Endothelial cell of umbilical vein (primary cell): ENCODE measurements around the gene PROM1. TPM values are rescaled to one million over a fixed set of nuclear protein-coding genes. Genes with fewer than 3 reads are reported as not detected.

Source experiments
- BruUV-seq: library from RNA; stranded (reverse); fragments of 400-500 nt; replicated peaks from 2 replicates; lab custom pipeline; 2021; lab: Mats Ljungman, UMichigan
- CTCF ChIA-PET: fragments of 300-600, 350-600 bp; sonication (Branson Sonifier 250); formaldehyde crosslinking; loops from one replicate; lab custom pipeline; 2021; ENCODE audit warnings: antibody characterized with exemption, inconsistent platforms; lab: Charles Lee
- POLR2A ChIA-PET: fragments of 300-600, 350-600 bp; sonication (Branson Sonifier 250); formaldehyde crosslinking; loops from one replicate; lab custom pipeline; 2021; ENCODE audit warnings: antibody characterized with exemption, inconsistent platforms; lab: Charles Lee
- DNase-seq: peaks from one replicate; pipeline ENCODE4 v3.0.0-alpha.2; 2011; ENCODE audit warnings: low read depth, low spot score
- FAIRE-seq: peaks from 2 replicates; lab custom pipeline; 2011; peaks lifted over from hg19 to GRCh38; lab: Jason Lieb, UNC
- H2AFZ ChIP-seq: 2 replicates; pipeline ENCODE4 v1.6.0; 2012; ENCODE audit warnings: low read depth, low read length, control low read depth, inconsistent platforms
- H3K27ac ChIP-seq: 2 replicates; pipeline ENCODE4 v1.5.1; 2011; ENCODE audit warnings: low read depth, mild to moderate bottlenecking, control low read depth, low read length, moderate library complexity; ENCODE audit not compliant: insufficient read depth
- H3K27me3 ChIP-seq, 2 experiments: 2 replicates each; pipeline versions ENCODE4 v1.6.0 to v1.6.1; 2011; ENCODE audit warnings: low read length in 2 of 2, mixed read lengths in 1 of 2; ENCODE audit not compliant: control insufficient read depth in 2 of 2, insufficient read depth in 2 of 2
- H3K36me3 ChIP-seq, 2 experiments: 2 replicates in 1 of 2; 3 replicates in 1 of 2; pipeline ENCODE4 v1.5.1; 2011; ENCODE audit warnings: low read length in 2 of 2, mild to moderate bottlenecking in 1 of 2, moderate library complexity in 1 of 2; ENCODE audit not compliant: control insufficient read depth in 2 of 2, insufficient read depth in 2 of 2; ENCODE audit errors: extremely low read depth in 1 of 2
- H3K4me1 ChIP-seq: 3 replicates; pipeline ENCODE4 v1.5.1; 2011; ENCODE audit warnings: mild to moderate bottlenecking, low read length; ENCODE audit not compliant: control insufficient read depth, insufficient read depth; ENCODE audit errors: extremely low read depth
- H3K4me2 ChIP-seq: 2 replicates; pipeline ENCODE4 v1.6.1; 2011; ENCODE audit warnings: low read length, control low read depth, mixed read lengths; ENCODE audit not compliant: insufficient read depth
- H3K4me3 ChIP-seq, 3 experiments: fragments of 200-600 bp in 1 of 3; sonication (generic), shearing (Covaris generic) in 1 of 3; replicated peaks in 1 of 3; 2 replicates each; pipeline ENCODE4 v1.5.1; 2011 to 2016; ENCODE audit warnings: control low read depth in 3 of 3, low read length in 3 of 3, mild to moderate bottlenecking in 2 of 3, inconsistent platforms in 1 of 3, low read depth in 1 of 3, moderate library complexity in 1 of 3; ENCODE audit not compliant: insufficient read depth in 1 of 3
- H3K79me2 ChIP-seq: 2 replicates; pipeline ENCODE4 v1.6.0; 2012; ENCODE audit warnings: low read length, inconsistent platforms; ENCODE audit not compliant: control insufficient read depth, insufficient read depth
- H3K9ac ChIP-seq: replicated peaks from 2 replicates; pipeline ENCODE3; 2011; ENCODE audit warnings: low read length, control low read depth; ENCODE audit not compliant: insufficient read depth; ENCODE audit errors: extremely low read depth
- H3K9me1 ChIP-seq: replicated peaks from 3 replicates; pipeline ENCODE4 v1.6.0; 2011; ENCODE audit warnings: mild to moderate bottlenecking, low read length; ENCODE audit not compliant: control insufficient read depth, insufficient read depth; ENCODE audit errors: extremely low read depth
- H3K9me3 ChIP-seq: replicated peaks from 2 replicates; pipeline ENCODE4 v1.5.1; 2012; ENCODE audit warnings: low read length, inconsistent platforms; ENCODE audit not compliant: control insufficient read depth, insufficient read depth
- H4K20me1 ChIP-seq: replicated peaks from 2 replicates; pipeline ENCODE3; 2011; ENCODE audit warnings: mild to moderate bottlenecking, low read length; ENCODE audit not compliant: control insufficient read depth, insufficient read depth; ENCODE audit errors: extremely low read depth
- EZH2 ChIP-seq: IDR thresholded peaks from 2 replicates; pipeline ENCODE4 v1.6.1; 2012; ENCODE audit warnings: borderline replicate concordance, low read depth, mild to moderate bottlenecking, moderate library complexity, low read length, inconsistent platforms; ENCODE audit not compliant: severe bottlenecking
- FOS ChIP-seq: IDR thresholded peaks from 2 replicates; pipeline ENCODE4 v1.6.1; 2011; ENCODE audit warnings: mild to moderate bottlenecking, low read length, moderate library complexity, borderline replicate concordance; ENCODE audit not compliant: insufficient read depth
- GATA2 ChIP-seq: IDR thresholded peaks from 2 replicates; pipeline ENCODE4 v1.7.0; 2011; ENCODE audit warnings: low read depth, mild to moderate bottlenecking, moderate library complexity, mixed read lengths, low read length; ENCODE audit not compliant: insufficient read length, insufficient read depth
- JUN ChIP-seq: IDR thresholded peaks from 2 replicates; pipeline ENCODE4 v1.6.1; 2011; ENCODE audit warnings: borderline replicate concordance, low read depth; ENCODE audit not compliant: insufficient read length, insufficient read depth
- MYC ChIP-seq: IDR thresholded peaks from one replicate; pipeline ENCODE4 v1.6.1; 2011; ENCODE audit warnings: mild to moderate bottlenecking, low read depth, low read length
- POLR2A ChIP-seq: IDR thresholded peaks from 2 replicates; pipeline ENCODE4 v1.6.1; 2012; ENCODE audit warnings: low read depth, mild to moderate bottlenecking, control low read depth, low read length
- dilution Hi-C: fragments of 300-500 bp; cut with MboI; formaldehyde crosslinking; loops from one replicate; pipeline ENCODE4 v1.15.0; 2019; ENCODE audit warnings: low sequenced_read_pairs; ENCODE audit not compliant: extremely low pct_ligation_motif_present
- intact Hi-C: fragments of 100-400 bp; cut with micrococcal nuclease; formaldehyde crosslinking; loops from one replicate; pipeline ENCODE4 v1.10.0; 2022
- polyA plus RNA-seq, 4 experiments: library from polyadenylated mRNA; depleted of rRNA in 3 of 4; stranded (reverse) in 3 of 4; unstranded in 1 of 4; fragments of >200 nt; gene quantifications; 2 replicates each; pipeline versions ENCODE4 v1.2.1 to v1.2.3, GENCODE V29; 2011 to 2012; ENCODE audit warnings: missing spikeins in 1 of 4
- total RNA-seq: library from RNA; stranded (reverse); gene quantifications from 2 replicates; pipeline ENCODE4 v1.2.3, GENCODE V29; 2021
- TF ChIP-seq, protein P1 (sequence below): IDR thresholded peaks from 2 replicates; pipeline ENCODE4 v1.6.1; 2011; ENCODE audit not compliant: insufficient read depth, insufficient read length
- TF ChIP-seq, protein P2 (sequence below), 2 donors: IDR thresholded peaks; 1 replicate in 1 of 2; 2 replicates in 1 of 2; pipeline ENCODE4 v1.5.1; 2011; ENCODE audit warnings: low read length in 2 of 2, mild to moderate bottlenecking in 2 of 2, moderate library complexity in 2 of 2, control low read depth in 1 of 2, inconsistent platforms in 1 of 2, low read depth in 1 of 2; ENCODE audit not compliant: insufficient read depth in 1 of 2; ENCODE audit errors: extremely low read depth in 1 of 2

PROM1 gene
- total and polyA plus RNA-seq, 2 donors (not counting 3 experiments of a cell fraction or from before 2014, with no cell fraction given) = 0.36 to 1.7 TPM

DNA sequence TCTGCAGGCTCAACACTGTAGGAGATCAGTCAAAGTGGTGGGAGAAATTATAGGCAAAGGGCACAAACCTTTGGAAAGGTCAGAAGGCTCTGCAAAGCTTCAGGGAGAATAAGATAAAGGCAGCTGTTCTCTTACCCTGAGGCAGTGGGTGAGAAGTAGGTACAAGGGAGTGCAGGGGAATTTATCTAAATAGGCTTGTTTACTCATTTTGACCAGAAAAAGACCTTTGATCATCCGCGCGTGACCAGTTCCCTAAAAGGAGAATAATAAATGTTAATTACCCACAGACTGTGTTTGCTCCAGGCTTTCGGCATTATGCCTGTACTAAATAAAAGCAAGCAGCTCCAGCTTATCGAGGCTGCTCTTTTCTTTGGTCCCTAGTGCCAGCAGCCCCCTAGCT lies 130.2 kb downstream of the PROM1 start:
- no peak overlapping the region for H3K27ac ChIP-seq
- H3K9me1 ChIP-seq = no peaks in the 10 kb centered on the region
- POLR2A ChIA-PET = no interaction called here
- FAIRE-seq (no peak), DNase-seq (no peak)
- no peak overlapping the region for H3K9ac ChIP-seq
- H3K4me2 ChIP-seq = no peak overlapping the region
- no peak overlapping the region for H2AFZ ChIP-seq
- H3K79me2 ChIP-seq = no peaks in the 10 kb centered on the region
- intact Hi-C loops = no loop called here
- CTCF ChIA-PET = interaction anchor here (1.6 to 4.3 kb wide), 4 partner anchors 10 to 474 kb away, joined by 6 to 465 read pairs (median 17); partner anchors contain the start of gene FGFBP2
- TF ChIP-seq FOS = no peak
- TF ChIP-seq POLR2A = no peak
- TF ChIP-seq MYC = no peak
- TF ChIP-seq, protein P1, sequence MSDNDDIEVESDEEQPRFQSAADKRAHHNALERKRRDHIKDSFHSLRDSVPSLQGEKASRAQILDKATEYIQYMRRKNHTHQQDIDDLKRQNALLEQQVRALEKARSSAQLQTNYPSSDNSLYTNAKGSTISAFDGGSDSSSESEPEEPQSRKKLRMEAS = no peak
- TF ChIP-seq EZH2 = no peak
- TF ChIP-seq, protein P2, sequence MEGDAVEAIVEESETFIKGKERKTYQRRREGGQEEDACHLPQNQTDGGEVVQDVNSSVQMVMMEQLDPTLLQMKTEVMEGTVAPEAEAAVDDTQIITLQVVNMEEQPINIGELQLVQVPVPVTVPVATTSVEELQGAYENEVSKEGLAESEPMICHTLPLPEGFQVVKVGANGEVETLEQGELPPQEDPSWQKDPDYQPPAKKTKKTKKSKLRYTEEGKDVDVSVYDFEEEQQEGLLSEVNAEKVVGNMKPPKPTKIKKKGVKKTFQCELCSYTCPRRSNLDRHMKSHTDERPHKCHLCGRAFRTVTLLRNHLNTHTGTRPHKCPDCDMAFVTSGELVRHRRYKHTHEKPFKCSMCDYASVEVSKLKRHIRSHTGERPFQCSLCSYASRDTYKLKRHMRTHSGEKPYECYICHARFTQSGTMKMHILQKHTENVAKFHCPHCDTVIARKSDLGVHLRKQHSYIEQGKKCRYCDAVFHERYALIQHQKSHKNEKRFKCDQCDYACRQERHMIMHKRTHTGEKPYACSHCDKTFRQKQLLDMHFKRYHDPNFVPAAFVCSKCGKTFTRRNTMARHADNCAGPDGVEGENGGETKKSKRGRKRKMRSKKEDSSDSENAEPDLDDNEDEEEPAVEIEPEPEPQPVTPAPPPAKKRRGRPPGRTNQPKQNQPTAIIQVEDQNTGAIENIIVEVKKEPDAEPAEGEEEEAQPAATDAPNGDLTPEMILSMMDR (IDR thresholded peaks at IDR 0.05; ENCODE audit: extremely low read depth in 1 of 2, insufficient read depth in 1 of 2, low read depth in 1 of 2, low read length in 2 of 2) = no peak
- no peak for TF ChIP-seq JUN
- no peak for TF ChIP-seq GATA2
- H3K4me1 ChIP-seq = no peaks in the 10 kb centered on the region
- dilution Hi-C loops = no loop called here
- H3K9me3 ChIP-seq = no peaks in the 10 kb centered on the region
- H3K36me3 ChIP-seq = no peaks in the 10 kb centered on the region
- no peak overlapping the region for H3K4me3 ChIP-seq
- no TSS peak for BruUV-seq
- no peaks in the 10 kb centered on the region for H3K27me3 ChIP-seq
- H4K20me1 ChIP-seq = no peaks in the 10 kb centered on the region
